Measurements from ENCODE around the gene PPIH.
"Not testable (repeated sequence)": the region's sequence is repeated elsewhere in the genome, so short reads cannot be mapped to it uniquely, and the experiment has no call there.

Gene PPIH

DNA sequence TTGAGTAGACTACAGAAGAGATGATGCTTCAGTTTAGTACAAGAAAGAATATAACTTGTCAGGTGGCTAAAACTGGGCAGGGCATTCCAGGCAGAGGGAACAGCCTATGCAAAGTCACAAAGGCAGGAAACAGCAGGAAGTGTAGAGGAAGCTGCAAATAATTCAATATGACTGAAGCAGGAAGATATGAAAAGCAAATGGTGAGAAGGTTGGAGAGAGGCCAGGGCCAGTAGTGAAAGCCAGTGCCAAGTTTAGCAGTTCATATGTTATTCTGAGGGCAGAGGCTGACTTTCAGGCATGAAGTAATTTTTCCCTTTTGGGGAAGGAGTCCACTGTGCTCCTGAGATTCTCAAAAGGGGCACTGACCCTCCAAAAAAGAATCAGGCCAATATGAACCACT lies 16.0 kb downstream of the PPIH start:
- in situ Hi-C loops (cut with HindIII; ENCODE audit: low pct_unique_long_range_greater_than_20kb, low sequenced_read_pairs), result no loop called here

DNA sequence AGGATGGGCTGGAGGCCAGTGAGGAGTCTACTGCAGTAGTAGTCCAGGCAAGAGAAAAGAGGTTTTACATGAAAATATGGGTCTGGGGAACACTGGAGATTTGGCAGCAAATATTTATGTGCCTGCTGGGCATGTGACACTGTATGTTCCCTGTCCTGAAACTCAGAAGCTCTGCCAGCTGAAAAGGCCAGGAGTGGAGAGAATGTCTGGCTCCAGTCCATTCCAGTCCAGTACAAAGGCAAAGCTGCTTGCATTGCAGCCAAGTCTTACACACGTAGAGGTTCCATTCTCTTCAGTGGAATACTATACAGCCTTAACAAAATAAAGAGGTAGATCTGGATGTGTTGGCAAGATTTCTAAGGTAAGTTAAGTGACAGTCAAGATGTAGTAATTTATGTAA lies 16.5 kb downstream of the PPIH start:
- no peak for TF ChIP-seq JUND (IDR thresholded peaks at IDR 0.05; ENCODE audit: low read depth)
- in situ Hi-C loops (cut with HindIII; ENCODE audit: low pct_unique_long_range_greater_than_20kb, low sequenced_read_pairs), result no loop called here
- DNase-seq (ENCODE audit: low read depth in 1 of 2, low spot score in 1 of 2), result no peak

More for the DNA sequence above, 16.0 kb downstream of the PPIH start:
- no peak for TF ChIP-seq JUND (IDR thresholded peaks at IDR 0.05; ENCODE audit: low read depth)
- DNase-seq (ENCODE audit: low read depth in 1 of 2, low spot score in 1 of 2), result no peak

DNA sequence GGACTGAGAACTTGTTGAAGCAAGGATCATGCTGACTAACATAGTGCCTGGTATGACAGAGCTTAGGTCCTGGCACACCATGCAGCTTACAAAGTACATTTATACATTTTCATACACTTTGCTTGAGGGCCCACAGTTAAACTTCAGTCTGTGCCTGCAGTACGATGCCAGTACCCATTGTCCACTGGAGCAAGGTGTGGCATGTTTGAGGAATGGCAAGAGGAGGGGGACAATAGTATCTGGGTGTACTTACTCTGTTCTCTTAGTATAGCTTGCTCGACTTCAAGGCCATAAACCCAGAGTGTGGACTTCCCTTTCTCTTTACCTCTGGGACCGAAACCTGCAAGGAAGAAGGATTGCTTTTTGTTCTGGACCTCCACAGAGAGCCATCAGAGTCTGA lies 17.2 kb downstream of the PPIH start:
- in situ Hi-C loops (cut with HindIII; ENCODE audit: low pct_unique_long_range_greater_than_20kb, low sequenced_read_pairs), result no loop called here
- DNase-seq (ENCODE audit: low read depth in 1 of 2, low spot score in 1 of 2), result no peak
- no peak for TF ChIP-seq JUND (IDR thresholded peaks at IDR 0.05; ENCODE audit: low read depth)

DNA sequence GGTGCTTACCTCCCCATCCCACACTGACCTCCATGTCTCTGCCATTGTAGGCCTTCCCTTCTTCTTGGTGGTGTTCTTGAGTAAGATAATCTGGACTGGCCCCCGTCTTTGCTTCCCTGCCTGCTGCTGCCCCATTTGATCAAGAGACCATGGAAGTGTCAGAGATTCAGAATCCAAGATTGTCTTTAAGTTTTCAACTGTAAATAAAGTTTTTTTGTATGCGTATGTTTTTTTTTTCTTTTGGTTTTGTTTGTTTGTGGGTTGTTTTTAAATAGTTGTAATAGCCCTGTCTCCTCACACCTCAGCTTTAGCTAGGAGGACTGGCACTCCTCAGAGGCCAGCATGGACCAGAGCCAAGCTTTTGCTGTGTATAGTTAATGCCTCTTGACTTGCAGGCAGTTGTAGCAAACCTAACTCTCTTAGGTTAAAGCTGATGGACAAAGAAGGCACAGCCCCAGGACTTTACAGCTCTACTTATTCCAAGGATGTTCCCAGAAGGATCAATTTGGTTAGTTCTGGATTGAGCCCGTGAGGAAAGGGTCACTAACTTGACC lies 18.4 kb downstream of the PPIH start:
- no peak for TF ChIP-seq JUND (IDR thresholded peaks at IDR 0.05; ENCODE audit: low read depth)
- in situ Hi-C loops (cut with HindIII; ENCODE audit: low pct_unique_long_range_greater_than_20kb, low sequenced_read_pairs), result no loop called here

DNA sequence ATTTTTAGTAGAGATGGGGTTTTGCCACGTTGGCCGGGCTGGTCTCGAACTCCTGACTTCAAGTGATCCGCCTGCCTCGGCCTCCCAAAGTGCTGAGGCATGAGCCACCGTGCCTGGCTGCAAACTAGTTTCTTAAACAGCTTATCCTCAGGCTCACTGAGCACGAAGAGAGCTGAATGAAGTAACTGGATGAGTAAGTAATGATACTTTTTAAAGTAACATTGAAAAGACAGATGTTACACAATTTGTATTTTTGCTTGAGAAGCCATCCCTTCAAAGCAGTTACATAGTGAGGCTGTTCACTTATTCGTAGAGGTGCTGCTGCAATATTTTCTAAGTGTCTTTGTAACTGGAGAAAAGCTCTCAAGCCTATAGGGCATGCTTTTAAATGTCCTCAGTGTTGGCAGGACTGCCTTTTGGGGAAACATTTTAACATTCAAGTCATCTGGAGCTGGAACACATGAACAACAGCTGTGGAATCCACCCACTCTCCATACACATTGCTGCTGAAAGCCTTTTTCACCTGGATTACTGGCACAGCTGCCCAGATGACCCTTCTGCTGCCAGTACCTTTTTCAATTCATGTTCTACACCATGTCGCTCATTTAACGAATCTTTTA lies 21.3 kb downstream of the PPIH start:
- in situ Hi-C loops (cut with HindIII; ENCODE audit: low pct_unique_long_range_greater_than_20kb, low sequenced_read_pairs), result no loop called here
- no peak for DNase-seq (ENCODE audit: low read depth in 1 of 2, low spot score in 1 of 2)

More for the DNA sequence above, 18.4 kb downstream of the PPIH start:
- no peak for DNase-seq (ENCODE audit: low read depth in 1 of 2, low spot score in 1 of 2)

DNA sequence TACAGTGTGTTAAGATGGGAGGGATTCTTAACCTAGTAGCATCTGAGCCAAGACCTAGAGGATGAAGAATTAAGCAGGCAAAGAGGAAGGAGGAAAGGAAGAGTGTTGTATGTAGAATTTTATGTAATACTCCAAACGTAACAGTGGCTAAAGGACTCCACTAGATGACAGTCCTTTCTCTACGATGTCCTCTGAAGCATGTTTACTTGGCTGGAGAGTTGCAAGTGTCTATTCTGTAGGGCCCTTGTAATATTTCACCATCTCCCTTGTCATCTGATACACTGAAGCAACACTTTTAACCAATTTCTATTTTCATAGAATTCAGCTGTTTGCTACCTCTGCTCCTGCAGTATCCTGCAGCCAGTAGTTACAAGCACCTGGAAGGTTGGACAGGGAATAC lies 21.8 kb downstream of the PPIH start:
- no peak for TF ChIP-seq JUND (IDR thresholded peaks at IDR 0.05; ENCODE audit: low read depth)
- DNase-seq (ENCODE audit: low read depth in 1 of 2, low spot score in 1 of 2), result no peak
- in situ Hi-C loops (cut with HindIII; ENCODE audit: low pct_unique_long_range_greater_than_20kb, low sequenced_read_pairs), result no loop called here

More for the DNA sequence above, 21.3 kb downstream of the PPIH start:
- no peak for TF ChIP-seq JUND (IDR thresholded peaks at IDR 0.05; ENCODE audit: low read depth)

DNA sequence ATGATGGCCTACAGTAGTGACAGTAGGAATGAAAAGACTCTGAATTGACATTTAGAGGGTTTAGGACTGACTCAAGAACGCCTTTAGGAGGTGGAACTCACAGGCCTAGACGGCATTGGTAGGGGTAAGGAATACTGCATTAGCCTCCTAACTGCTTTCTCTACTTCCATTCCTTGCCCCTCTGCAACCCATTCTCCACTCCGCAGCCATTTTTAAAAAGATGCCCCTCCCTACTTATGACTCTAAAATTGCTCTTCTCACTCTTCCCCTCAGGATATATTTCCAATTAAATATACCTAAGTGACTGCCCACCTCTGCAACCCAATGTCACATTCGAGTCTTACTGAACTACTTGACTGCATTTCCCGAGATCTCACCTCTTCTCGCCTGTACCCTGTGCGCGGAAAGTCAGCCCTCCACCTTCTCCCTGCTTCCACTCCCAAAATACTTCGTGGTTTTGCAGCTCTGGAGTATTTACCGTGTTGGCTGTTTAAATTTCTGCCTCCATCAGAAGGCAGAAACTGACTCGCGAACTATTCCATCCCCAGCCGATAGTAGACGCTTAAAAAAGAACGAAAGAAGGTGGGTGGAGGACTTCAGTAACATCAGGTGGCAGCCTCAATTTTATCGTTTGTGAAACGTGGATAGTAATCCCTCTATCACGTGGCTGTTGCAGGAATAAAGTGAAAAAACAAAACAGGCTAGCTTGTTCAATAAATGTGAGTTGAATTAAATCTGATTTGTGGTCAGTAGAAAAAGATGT lies 22.9 kb downstream of the PPIH start:
- DNase-seq (ENCODE audit: low read depth in 1 of 2, low spot score in 1 of 2), result peak in 1 of 2 experiments; percentile 10
- no peak for TF ChIP-seq JUND (IDR thresholded peaks at IDR 0.05; ENCODE audit: low read depth)
- in situ Hi-C loops (cut with HindIII; ENCODE audit: low pct_unique_long_range_greater_than_20kb, low sequenced_read_pairs), result no loop called here

DNA sequence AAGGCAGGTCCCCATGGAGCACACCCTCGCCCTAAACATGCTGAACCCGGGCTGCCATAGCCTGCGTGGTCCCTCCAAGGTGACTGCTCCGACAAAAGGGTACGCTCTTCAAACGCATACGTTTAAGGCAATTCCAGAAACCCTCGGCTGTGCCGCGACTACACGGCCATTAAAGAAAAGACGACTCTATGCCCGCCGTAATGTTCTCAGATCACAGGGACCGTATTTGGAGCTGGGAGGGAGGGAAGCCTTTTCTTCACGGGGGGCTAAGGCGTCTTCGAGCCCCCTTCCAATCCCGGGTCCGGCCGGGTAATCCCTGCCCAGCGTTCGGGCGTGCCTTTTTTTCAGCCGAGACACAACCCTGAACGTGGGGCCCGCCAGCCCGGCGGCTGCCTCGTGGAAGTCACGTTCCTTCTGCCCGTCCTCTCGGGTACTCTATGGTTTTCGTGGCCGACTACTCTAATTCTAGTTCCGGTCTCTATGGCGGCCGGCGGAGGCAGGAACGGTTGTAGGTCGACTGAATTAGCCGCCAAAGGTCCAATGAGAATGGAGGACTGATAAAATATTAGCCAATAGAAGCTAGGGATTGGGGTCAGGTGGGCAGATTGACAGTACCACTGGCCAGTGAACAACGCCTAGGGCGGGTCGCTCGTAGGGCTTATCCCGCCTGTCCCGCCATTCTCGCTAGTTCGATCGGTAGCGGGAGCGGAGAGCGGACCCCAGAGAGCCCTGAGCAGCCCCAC lies 23.7 kb downstream of the PPIH start, which contains the start of gene YBX1:
Gene YBX1 (plus strand): TSS at position 678 of the 743 bp plus-strand sequence. CDS start 148 bp downstream, outside the sequence.
- peak; percentile 87 to 97 for DNase-seq (ENCODE audit: low read depth in 1 of 2, low spot score in 1 of 2)
- in situ Hi-C loops (cut with HindIII; ENCODE audit: low pct_unique_long_range_greater_than_20kb, low sequenced_read_pairs), result no loop called here
- TF ChIP-seq JUND (IDR thresholded peaks at IDR 0.05; ENCODE audit: low read depth), result no peak

DNA sequence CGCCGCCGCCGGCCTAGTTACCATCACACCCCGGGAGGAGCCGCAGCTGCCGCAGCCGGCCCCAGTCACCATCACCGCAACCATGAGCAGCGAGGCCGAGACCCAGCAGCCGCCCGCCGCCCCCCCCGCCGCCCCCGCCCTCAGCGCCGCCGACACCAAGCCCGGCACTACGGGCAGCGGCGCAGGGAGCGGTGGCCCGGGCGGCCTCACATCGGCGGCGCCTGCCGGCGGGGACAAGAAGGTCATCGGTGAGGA lies 24.2 kb downstream of the PPIH start:
- in situ Hi-C loops (cut with HindIII; ENCODE audit: low pct_unique_long_range_greater_than_20kb, low sequenced_read_pairs), result not testable (repeated sequence)

DNA sequence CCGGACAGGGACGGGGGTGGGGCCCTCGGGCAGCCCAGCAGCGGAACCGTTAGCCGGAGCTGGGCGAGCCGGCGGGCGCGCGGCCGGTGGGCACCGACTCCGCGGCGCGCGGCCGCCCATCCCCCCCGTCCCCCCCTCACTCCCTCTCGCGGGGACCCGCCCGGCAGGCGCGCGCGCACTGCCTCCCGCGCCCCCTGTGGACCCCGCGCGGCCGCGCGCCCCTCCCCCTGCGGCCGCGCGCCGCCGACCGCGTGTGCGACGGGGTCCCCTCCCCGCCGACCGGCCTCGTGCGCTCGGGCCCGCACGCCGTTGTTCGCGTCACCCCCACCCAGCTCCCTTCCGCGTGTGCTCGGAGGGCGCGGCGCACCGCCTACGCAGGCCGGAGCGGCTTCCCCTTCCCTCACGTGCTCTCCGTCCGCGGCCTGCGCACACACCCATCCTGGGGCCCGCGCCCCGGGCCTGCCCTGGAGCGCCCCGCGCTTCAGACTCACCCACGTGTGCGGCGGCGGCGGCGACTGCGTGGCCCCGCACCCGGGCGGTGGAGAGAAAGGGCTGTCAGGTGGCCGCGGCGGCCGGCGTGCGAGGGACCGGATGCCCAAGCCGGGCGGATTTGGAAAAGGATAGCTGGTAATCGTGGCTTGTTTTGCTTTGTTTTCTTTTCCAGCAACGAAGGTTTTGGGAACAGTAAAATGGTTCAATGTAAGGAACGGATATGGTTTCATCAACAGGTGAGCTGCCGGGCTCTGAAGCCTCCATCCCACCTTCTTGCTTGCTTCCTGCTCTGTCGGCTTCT lies 24.7 kb downstream of the PPIH start:
- TF ChIP-seq JUND (IDR thresholded peaks at IDR 0.05; ENCODE audit: low read depth), result no peak
- DNase-seq (ENCODE audit: low read depth in 1 of 2, low spot score in 1 of 2), result peak in 1 of 2 experiments; percentile 52
- in situ Hi-C loops (cut with HindIII; ENCODE audit: low pct_unique_long_range_greater_than_20kb, low sequenced_read_pairs), result no loop called here

More for the DNA sequence above, 24.2 kb downstream of the PPIH start:
- not testable (repeated sequence) for DNase-seq (ENCODE audit: low read depth in 1 of 2, low spot score in 1 of 2)

DNA sequence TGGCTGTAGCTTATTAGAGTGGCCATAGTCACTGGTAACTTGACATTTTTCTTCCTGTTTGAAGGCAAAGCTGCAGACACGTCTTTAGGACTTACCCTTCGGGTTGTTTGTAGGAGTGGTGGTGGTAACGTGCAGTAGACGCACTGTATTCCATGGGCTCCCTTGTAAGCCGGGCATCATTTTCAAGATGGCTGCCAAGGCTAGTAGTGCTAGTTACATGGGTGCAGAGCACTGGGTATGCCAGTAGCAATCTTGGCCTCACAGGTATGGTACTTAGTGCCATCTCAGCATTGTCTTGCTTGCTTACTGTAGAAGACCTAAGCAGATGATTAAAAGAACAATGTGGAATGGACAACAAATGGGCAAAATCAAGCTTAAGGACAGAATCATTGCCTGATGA lies 25.9 kb downstream of the PPIH start:
- DNase-seq (ENCODE audit: low read depth in 1 of 2, low spot score in 1 of 2), result no peak
- no peak for TF ChIP-seq JUND (IDR thresholded peaks at IDR 0.05; ENCODE audit: low read depth)
- in situ Hi-C loops (cut with HindIII; ENCODE audit: low pct_unique_long_range_greater_than_20kb, low sequenced_read_pairs), result no loop called here

DNA sequence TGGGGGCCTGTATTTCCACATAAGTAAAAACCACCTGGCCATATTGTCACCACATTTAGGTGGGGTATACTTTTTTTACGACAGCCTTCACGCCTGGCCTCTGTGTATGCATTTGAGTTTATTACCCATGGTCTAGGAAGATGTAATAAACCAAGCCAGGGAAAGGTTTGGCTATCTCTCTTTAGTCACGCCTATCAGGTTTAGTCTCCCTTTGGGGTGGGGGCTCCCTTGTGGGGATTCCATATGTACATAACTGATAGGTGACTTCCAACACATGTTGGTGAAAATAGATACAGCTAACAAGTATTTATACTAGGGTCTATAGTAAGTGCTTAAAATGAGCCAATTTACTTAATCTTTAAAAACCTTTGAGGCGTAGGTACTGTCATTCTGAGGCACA lies 28.2 kb downstream of the PPIH start:
- DNase-seq (ENCODE audit: low read depth in 1 of 2, low spot score in 1 of 2), result no peak
- in situ Hi-C loops (cut with HindIII; ENCODE audit: low pct_unique_long_range_greater_than_20kb, low sequenced_read_pairs), result no loop called here
- TF ChIP-seq JUND (IDR thresholded peaks at IDR 0.05; ENCODE audit: low read depth), result no peak

Measured in T47D (cell line).